ENCODE results near the gene DCLK2. TPM values are rescaled to one million over a fixed set of nuclear protein-coding genes. Genes with fewer than 3 reads are reported as not detected.

DCLK2 gene
- total and polyA plus RNA-seq, 11 donors = 6.4 to 38.4 (median 15.4) TPM

DNA sequence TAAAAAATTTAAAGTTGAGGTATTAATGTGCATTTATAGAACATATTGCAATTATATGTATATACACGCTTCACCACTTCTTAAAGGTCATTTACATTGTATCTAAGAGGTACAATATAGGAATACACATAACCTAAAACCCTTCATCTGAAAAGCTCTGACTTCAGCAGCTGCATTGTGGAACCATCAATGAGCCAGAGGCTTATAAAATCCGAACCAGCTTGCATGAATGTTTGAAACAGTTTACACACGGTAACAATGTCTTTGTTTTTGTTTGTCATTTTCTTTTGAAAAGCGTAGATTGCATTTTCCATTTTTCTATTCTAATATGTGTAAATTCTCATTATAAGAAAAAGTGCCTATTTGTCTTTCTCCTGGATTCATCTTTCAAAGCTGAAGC, 221.6 kb downstream of the DCLK2 start:
- DNase-seq (no peak), ATAC-seq (no peak)
- H3K4me1 ChIP-seq = no peaks in the 10 kb centered on the region
- TF ChIP-seq POLR2A (IDR thresholded peaks at IDR 0.05) = no peak
- TF ChIP-seq, protein P1, sequence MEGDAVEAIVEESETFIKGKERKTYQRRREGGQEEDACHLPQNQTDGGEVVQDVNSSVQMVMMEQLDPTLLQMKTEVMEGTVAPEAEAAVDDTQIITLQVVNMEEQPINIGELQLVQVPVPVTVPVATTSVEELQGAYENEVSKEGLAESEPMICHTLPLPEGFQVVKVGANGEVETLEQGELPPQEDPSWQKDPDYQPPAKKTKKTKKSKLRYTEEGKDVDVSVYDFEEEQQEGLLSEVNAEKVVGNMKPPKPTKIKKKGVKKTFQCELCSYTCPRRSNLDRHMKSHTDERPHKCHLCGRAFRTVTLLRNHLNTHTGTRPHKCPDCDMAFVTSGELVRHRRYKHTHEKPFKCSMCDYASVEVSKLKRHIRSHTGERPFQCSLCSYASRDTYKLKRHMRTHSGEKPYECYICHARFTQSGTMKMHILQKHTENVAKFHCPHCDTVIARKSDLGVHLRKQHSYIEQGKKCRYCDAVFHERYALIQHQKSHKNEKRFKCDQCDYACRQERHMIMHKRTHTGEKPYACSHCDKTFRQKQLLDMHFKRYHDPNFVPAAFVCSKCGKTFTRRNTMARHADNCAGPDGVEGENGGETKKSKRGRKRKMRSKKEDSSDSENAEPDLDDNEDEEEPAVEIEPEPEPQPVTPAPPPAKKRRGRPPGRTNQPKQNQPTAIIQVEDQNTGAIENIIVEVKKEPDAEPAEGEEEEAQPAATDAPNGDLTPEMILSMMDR (IDR thresholded peaks at IDR 0.05) = no peak
- H3K27ac ChIP-seq = peak overlapping the region in 1 of 12 donors; percentile 19
- H3K4me3 ChIP-seq = no peak overlapping the region
- no peaks in the 10 kb centered on the region for H3K27me3 ChIP-seq
- WGBS, 4 donors = 94 to 97% (median 95%) methylated on average over 4 of the region's 4 CpGs
- intact Hi-C loops (cut with DNase I) = loop anchor here (2.0 to 5.0 kb wide), 2 partner anchors 567 kb away; no protein-coding TSS in a partner anchor
- H3K9me3 ChIP-seq = no peaks in the 10 kb centered on the region
- H3K36me3 ChIP-seq = peaks cover 0 to 5% (median 0%) of the 10 kb centered on the region in 9 donors

DNA sequence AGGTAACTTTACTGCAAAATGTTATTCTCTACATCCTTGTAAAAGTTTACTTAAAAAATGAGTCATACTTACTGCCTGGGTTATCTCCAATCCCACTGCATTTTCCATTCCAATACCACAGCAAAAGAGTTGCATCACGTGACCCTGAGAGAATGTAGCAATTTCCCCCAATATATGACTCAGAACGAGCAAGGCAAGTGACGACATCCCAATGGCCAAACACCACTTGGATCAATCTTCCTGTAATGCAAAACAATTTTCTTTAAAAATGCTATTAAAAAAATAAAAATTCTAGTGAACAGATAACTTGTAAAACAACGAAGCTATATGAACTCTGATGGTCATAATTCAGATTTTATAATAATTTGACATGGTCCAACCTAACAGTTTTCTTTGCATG, 224.3 kb downstream of the DCLK2 start:
- H3K9me3 ChIP-seq = no peaks in the 10 kb centered on the region
- intact Hi-C loops (cut with DNase I) = no loop called here
- no peak for TF ChIP-seq POLR2A (IDR thresholded peaks at IDR 0.05)
- TF ChIP-seq, protein P1 (IDR thresholded peaks at IDR 0.05) = no peak
- WGBS, 4 donors = 82 to 85% (median 84%) methylated on average over 4 of the region's 4 CpGs
- H3K36me3 ChIP-seq = peaks cover 0 to 5% (median 0%) of the 10 kb centered on the region in 9 donors
- H3K27ac ChIP-seq = peak overlapping the region in 1 of 12 donors; percentile 40
- DNase-seq = no peak
- no peaks in the 10 kb centered on the region for H3K27me3 ChIP-seq
- H3K4me1 ChIP-seq = no peaks in the 10 kb centered on the region
- ATAC-seq = no peak
- H3K4me3 ChIP-seq = no peak overlapping the region

DNA sequence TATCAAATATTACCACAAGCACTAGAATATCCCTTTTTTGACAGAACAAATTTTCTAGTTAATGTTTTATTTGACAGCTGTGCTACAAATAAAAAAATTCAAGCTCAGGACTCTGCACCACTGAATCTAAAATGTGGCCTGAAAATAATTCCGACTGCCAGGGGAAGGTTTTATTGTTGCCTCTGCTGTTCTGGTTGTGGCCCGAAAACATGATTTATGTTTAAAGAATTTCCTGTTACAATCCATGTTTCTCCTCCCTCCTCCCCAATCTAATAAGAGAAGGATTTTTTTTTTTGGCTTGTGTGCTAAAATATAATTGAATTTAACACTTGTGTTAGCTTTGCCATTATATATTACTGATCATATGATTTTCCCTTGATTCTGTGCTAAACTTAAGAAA, 227.8 kb downstream of the DCLK2 start:
- Histone ChIP-seq H3K36me3 (peaks cover 0 to 9% (median 0%) of the 10 kb centered on the region in 9 donors), H3K4me1 (peaks cover 0 to 8% (median 0%) of the 10 kb centered on the region in 12 donors), H3K4me3 (no peak overlapping the region), H3K27me3 (no peaks in the 10 kb centered on the region), H3K9me3 (no peaks in the 10 kb centered on the region), H3K27ac (peak overlapping the region in 1 of 12 donors; percentile 34)
- DNase-seq = no peak
- intact Hi-C loops (cut with DNase I) = no loop called here
- no peak for TF ChIP-seq POLR2A (IDR thresholded peaks at IDR 0.05)
- TF ChIP-seq, protein P1 (IDR thresholded peaks at IDR 0.05) = no peak
- 61 to 76% (median 70%) methylated on average over 2 of the region's 2 CpGs for WGBS, 4 donors
- ATAC-seq = no peak

DNA sequence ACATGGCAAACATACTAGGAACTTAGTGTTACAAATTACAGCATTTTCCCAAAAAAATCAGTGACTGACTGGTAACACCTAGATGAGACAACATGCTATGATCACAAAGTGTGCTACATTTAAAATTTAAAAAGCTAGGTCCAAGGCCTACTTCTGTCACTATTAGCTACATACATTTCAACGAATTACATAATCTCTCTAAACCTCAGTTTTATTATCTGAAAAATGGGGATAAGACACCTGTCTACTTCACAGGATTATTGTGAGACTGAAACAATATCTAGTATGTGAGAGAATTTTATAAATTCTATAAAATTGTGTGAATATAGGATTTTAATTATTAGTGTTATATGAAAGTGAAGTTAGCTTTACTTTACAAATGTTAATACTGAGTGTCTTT, 228.5 kb downstream of the DCLK2 start:
- Histone ChIP-seq H3K9me3 (no peaks in the 10 kb centered on the region), H3K4me1 (peaks cover 0 to 8% (median 0%) of the 10 kb centered on the region in 12 donors), H3K4me3 (no peak overlapping the region), H3K36me3 (peaks cover 0 to 9% (median 0%) of the 10 kb centered on the region in 9 donors), H3K27me3 (no peaks in the 10 kb centered on the region), H3K27ac (peak overlapping the region in 1 of 12 donors; percentile 25)
- no peak for TF ChIP-seq POLR2A (IDR thresholded peaks at IDR 0.05)
- TF ChIP-seq, protein P1 (IDR thresholded peaks at IDR 0.05) = no peak
- WGBS, 4 donors = 89 to 94% (median 92%) methylated on average over 1 of the region's 1 CpG
- DNase-seq (no peak), ATAC-seq (no peak)
- intact Hi-C loops (cut with DNase I) = no loop called here
